BLaER1 (cell line): Measurements from ENCODE around the gene HMGCS1.

Source experiments
- H3K27ac ChIP-seq: shearing (Covaris generic); formaldehyde crosslinking; 2 replicates; pipeline ENCODE4 v1.8.1; 2022
- H3K27me3 ChIP-seq: shearing (Covaris generic); formaldehyde crosslinking; 2 replicates; pipeline ENCODE4 v1.8.1; 2022
- H3K36me3 ChIP-seq: shearing (Covaris generic); formaldehyde crosslinking; 2 replicates; pipeline ENCODE4 v1.8.1; 2022
- H3K4me1 ChIP-seq: shearing (Covaris generic); formaldehyde crosslinking; 2 replicates; pipeline ENCODE4 v1.8.1; 2022
- H3K4me2 ChIP-seq: shearing (Covaris generic); formaldehyde crosslinking; 2 replicates; pipeline ENCODE4 v1.8.1; 2022
- H3K4me3 ChIP-seq: shearing (Covaris generic); formaldehyde crosslinking; 2 replicates; pipeline ENCODE4 v1.8.1; 2022
- H3K9ac ChIP-seq: shearing (Covaris generic); formaldehyde crosslinking; 2 replicates; pipeline ENCODE4 v1.8.1; 2022
- H3K9me3 ChIP-seq: shearing (Covaris generic); formaldehyde crosslinking; 2 replicates; pipeline ENCODE4 v1.8.1; 2022
- H4K20me1 ChIP-seq: shearing (Covaris generic); formaldehyde crosslinking; 2 replicates; pipeline ENCODE4 v1.8.1; 2022
- Cebpa-rat ChIP-seq: shearing (Covaris generic); IDR thresholded peaks from 2 replicates; pipeline ENCODE4 v1.8.1; 2022

HMGCS1 gene

GRCh38 chr5:43256261-43256966, 56.8 kb downstream of the HMGCS1 start:
- Histone ChIP-seq H3K9ac (no peak overlapping the region), H3K4me3 (no peak overlapping the region), H3K27ac (no peak overlapping the region), H3K4me2 (no peak overlapping the region), H3K36me3 (no peaks in the 10 kb centered on the region), H3K9me3 (no peaks in the 10 kb centered on the region), H3K27me3 (no peaks in the 10 kb centered on the region), H4K20me1 (no peaks in the 10 kb centered on the region), H3K4me1 (peaks cover 12% of the 10 kb centered on the region)
- TF ChIP-seq Cebpa-rat = no peak

GRCh38 chr5:43255704-43256103, 57.5 kb downstream of the HMGCS1 start:
- Histone ChIP-seq H3K27ac (no peak overlapping the region), H3K9ac (no peak overlapping the region), H3K4me3 (no peak overlapping the region), H3K36me3 (no peaks in the 10 kb centered on the region), H4K20me1 (no peaks in the 10 kb centered on the region), H3K9me3 (no peaks in the 10 kb centered on the region), H3K4me1 (peaks cover 12% of the 10 kb centered on the region), H3K27me3 (no peaks in the 10 kb centered on the region), H3K4me2 (no peak overlapping the region)
- no peak for TF ChIP-seq Cebpa-rat

GRCh38 chr5:43251754-43252153, 61.5 kb downstream of the HMGCS1 start:
- H3K4me1 ChIP-seq = peaks cover 12% of the 10 kb centered on the region
- no peaks in the 10 kb centered on the region for H4K20me1 ChIP-seq
- H3K4me3 ChIP-seq = no peak overlapping the region
- no peaks in the 10 kb centered on the region for H3K27me3 ChIP-seq
- no peaks in the 10 kb centered on the region for H3K9me3 ChIP-seq
- no peak overlapping the region for H3K4me2 ChIP-seq
- no peak for TF ChIP-seq Cebpa-rat
- H3K9ac ChIP-seq = no peak overlapping the region
- H3K27ac ChIP-seq = no peak overlapping the region
- no peaks in the 10 kb centered on the region for H3K36me3 ChIP-seq

- H4K20me1 ChIP-seq = no peaks in the 10 kb centered on the region
- no peak overlapping the region for H3K9ac ChIP-seq
- H3K4me3 ChIP-seq = no peak overlapping the region
- no peaks in the 10 kb centered on the region for H3K4me1 ChIP-seq
- no peaks in the 10 kb centered on the region for H3K9me3 ChIP-seq
- H3K36me3 ChIP-seq = no peaks in the 10 kb centered on the region
- no peaks in the 10 kb centered on the region for H3K27me3 ChIP-seq
- no peak overlapping the region for H3K27ac ChIP-seq
- no peak for TF ChIP-seq Cebpa-rat
- no peak overlapping the region for H3K4me2 ChIP-seq
These were observed 67.4 kb downstream of the HMGCS1 start for GRCh38 chr5:43245724-43246385.

- H3K4me2 ChIP-seq = no peak overlapping the region
- H3K36me3 ChIP-seq = no peaks in the 10 kb centered on the region
- H3K27me3 ChIP-seq = no peaks in the 10 kb centered on the region
- no peak overlapping the region for H3K9ac ChIP-seq
- no peak overlapping the region for H3K4me3 ChIP-seq
- no peak for TF ChIP-seq Cebpa-rat
- H3K4me1 ChIP-seq = no peaks in the 10 kb centered on the region
- no peaks in the 10 kb centered on the region for H3K9me3 ChIP-seq
- H4K20me1 ChIP-seq = no peaks in the 10 kb centered on the region
- no peak overlapping the region for H3K27ac ChIP-seq
These were observed 68.2 kb downstream of the HMGCS1 start for GRCh38 chr5:43244823-43245565.

- no peaks in the 10 kb centered on the region for H3K9me3 ChIP-seq
- no peaks in the 10 kb centered on the region for H3K36me3 ChIP-seq
- no peaks in the 10 kb centered on the region for H3K4me1 ChIP-seq
- no peak for TF ChIP-seq Cebpa-rat
- H3K27ac ChIP-seq = no peak overlapping the region
- no peaks in the 10 kb centered on the region for H3K27me3 ChIP-seq
- no peak overlapping the region for H3K4me3 ChIP-seq
- no peaks in the 10 kb centered on the region for H4K20me1 ChIP-seq
- H3K9ac ChIP-seq = no peak overlapping the region
- no peak overlapping the region for H3K4me2 ChIP-seq
These were observed 69.9 kb downstream of the HMGCS1 start for GRCh38 chr5:43243270-43243669.

- H3K9me3 ChIP-seq = no peaks in the 10 kb centered on the region
- H3K4me2 ChIP-seq = no peak overlapping the region
- no peaks in the 10 kb centered on the region for H3K36me3 ChIP-seq
- no peaks in the 10 kb centered on the region for H3K27me3 ChIP-seq
- H3K4me1 ChIP-seq = no peaks in the 10 kb centered on the region
- no peak overlapping the region for H3K4me3 ChIP-seq
- no peak overlapping the region for H3K9ac ChIP-seq
- H4K20me1 ChIP-seq = no peaks in the 10 kb centered on the region
- TF ChIP-seq Cebpa-rat = no peak
- no peak overlapping the region for H3K27ac ChIP-seq
These were observed 71.0 kb downstream of the HMGCS1 start for GRCh38 chr5:43242196-43242595.
